HCT116 (cell line): ENCODE measurements around the gene MYBPH. TPM values are rescaled to one million over a fixed set of nuclear protein-coding genes. Genes with fewer than 3 reads are reported as not detected.

Experiments used
- ATAC-seq: fragments of 200-7000 bp; cut with Tn5 transposase; 2 replicates; pipeline ENCODE4 v1.9.1; 2020; ENCODE audit warnings: mild to moderate bottlenecking, moderate library complexity
- BruUV-seq: library from RNA; stranded (reverse); fragments of 400-500 nt; replicated peaks from 2 replicates; lab custom pipeline; 2021; lab: Mats Ljungman, UMichigan
- CTCF ChIA-PET: fragments of 300-600 bp; sonication (Branson Sonifier 250); formaldehyde crosslinking; loops from one replicate; lab custom pipeline; 2021; ENCODE audit warnings: antibody characterized with exemption; lab: Charles Lee
- POLR2A ChIA-PET: fragments of 300-600, 350-600 bp; sonication (Branson Sonifier 250); formaldehyde crosslinking; loops from one replicate; lab custom pipeline; 2021; ENCODE audit warnings: antibody characterized with exemption; lab: Charles Lee
- RAD21 ChIA-PET, 2 experiments: fragments of 300-600 bp; sonication (Branson Sonifier 250); formaldehyde crosslinking; loops; one replicate each; lab custom pipeline; 2023; ENCODE audit warnings: low total read pairs in 2 of 2; ENCODE audit not compliant: uncharacterized antibody in 2 of 2, unreplicated experiment in 2 of 2, low non-redundant PET in 1 of 2; lab: Charles Lee
- DNase-seq: peaks from one replicate; pipeline ENCODE4 v3.0.0-alpha.2; 2010; ENCODE audit warnings: low read depth, low spot score
- H2AFZ ChIP-seq: fragments of 200-600 bp; shearing (Covaris generic), sonication (generic); 2 replicates; pipeline ENCODE4 v1.6.1; 2017; ENCODE audit warnings: low read depth, mixed run types, mixed read lengths, antibody characterized with exemption, low read length; ENCODE audit not compliant: poor library complexity, severe bottlenecking
- H3K27ac ChIP-seq: 2 replicates; pipeline ENCODE4 v1.5.1; 2012; ENCODE audit warnings: low read depth, low read length
- H3K27me3 ChIP-seq: fragments of 200-600 bp; sonication (generic); 2 replicates; pipeline ENCODE4 v1.6.1; 2016; ENCODE audit warnings: mixed run types, low read length, mixed read lengths; ENCODE audit not compliant: insufficient read depth
- H3K36me3 ChIP-seq, 2 experiments: fragments of 200-500 bp in 1 of 2; fragments of 200-600 bp in 1 of 2; sonication (Bioruptor generic) in 1 of 2; sonication (generic) in 1 of 2; 2 replicates each; pipeline versions ENCODE4 v1.5.1 to v1.6.1; 2014 to 2016; ENCODE audit warnings: low read length in 2 of 2, inconsistent platforms in 1 of 2, mixed read lengths in 1 of 2, mixed run types in 1 of 2; ENCODE audit not compliant: insufficient read depth in 2 of 2, control insufficient read depth in 1 of 2
- H3K4me1 ChIP-seq, 2 experiments: fragments of 200-600 bp in 1 of 2; sonication (generic) in 1 of 2; 2 replicates each; pipeline versions ENCODE4 v1.5.1 to v1.6.1; 2012 to 2017; ENCODE audit warnings: low read length in 2 of 2, inconsistent platforms in 1 of 2, mild to moderate bottlenecking in 1 of 2, mixed read lengths in 1 of 2, mixed run types in 1 of 2, moderate library complexity in 1 of 2; ENCODE audit not compliant: insufficient read depth in 2 of 2, control insufficient read depth in 1 of 2
- H3K4me2 ChIP-seq: fragments of 200-600 bp; sonication (generic); 2 replicates; pipeline ENCODE4 v1.6.1; 2017; ENCODE audit warnings: mixed run types, low read length, mixed read lengths
- H3K4me3 ChIP-seq, 2 experiments: fragments of 200-600 bp in 1 of 2; sonication (generic) in 1 of 2; replicated peaks in 1 of 2; 2 replicates each; pipeline ENCODE4 v1.5.1; 2011 to 2016; ENCODE audit warnings: low read length in 2 of 2, control low read depth in 1 of 2, low read depth in 1 of 2, mild to moderate bottlenecking in 1 of 2, mixed read lengths in 1 of 2, mixed run types in 1 of 2
- H3K79me2 ChIP-seq: fragments of 200-600 bp; sonication (generic); 2 replicates; pipeline ENCODE4 v1.6.1; 2017; ENCODE audit warnings: mild to moderate bottlenecking, mixed run types, low read length, moderate library complexity, mixed read lengths; ENCODE audit not compliant: insufficient read depth
- H3K9ac ChIP-seq: fragments of 200-600 bp; sonication (generic); 2 replicates; pipeline ENCODE4 v1.6.1; 2016; ENCODE audit warnings: low read length, mixed read lengths
- H3K9me2 ChIP-seq: fragments of 200-600 bp; sonication (generic), shearing (Covaris generic); 2 replicates; pipeline ENCODE4 v1.6.1; 2017; ENCODE audit warnings: mixed run types, mild to moderate bottlenecking, moderate library complexity; ENCODE audit not compliant: insufficient read depth
- H3K9me3 ChIP-seq, 2 experiments: fragments of 200-500 bp in 1 of 2; fragments of 200-600 bp in 1 of 2; sonication (Bioruptor generic) in 1 of 2; sonication (generic) in 1 of 2; 2 replicates each; pipeline ENCODE4 v1.6.1; 2014 to 2017; ENCODE audit warnings: low read length in 2 of 2, mixed read lengths in 2 of 2, inconsistent platforms in 1 of 2, low read depth in 1 of 2, mild to moderate bottlenecking in 1 of 2, mixed run types in 1 of 2, moderate library complexity in 1 of 2; ENCODE audit not compliant: control insufficient read depth in 1 of 2, insufficient read depth in 1 of 2
- H4K20me1 ChIP-seq: fragments of 200-600 bp; sonication (generic), shearing (Covaris generic); 2 replicates; pipeline ENCODE4 v1.6.1; 2017; ENCODE audit warnings: mixed run types, mild to moderate bottlenecking, moderate library complexity; ENCODE audit not compliant: insufficient read depth
- CBX3 ChIP-seq: IDR thresholded peaks from 2 replicates; pipeline ENCODE4 v1.6.1; 2012; ENCODE audit warnings: low read depth
- CEBPB ChIP-seq: IDR thresholded peaks from 2 replicates; pipeline ENCODE4 v1.6.1; 2012; ENCODE audit warnings: low read depth
- EGR1 ChIP-seq: IDR thresholded peaks from 2 replicates; pipeline ENCODE4 v1.6.1; 2012; ENCODE audit warnings: low read depth
- ELF1 ChIP-seq: IDR thresholded peaks from 2 replicates; pipeline ENCODE4 v1.6.1; 2012; ENCODE audit warnings: low read depth, borderline replicate concordance
- EZH2 ChIP-seq: fragments of 200-600 bp; sonication (generic); IDR thresholded peaks from 2 replicates; pipeline ENCODE4 v1.6.1; 2017; ENCODE audit warnings: antibody characterized with exemption, mixed run types
- EZH2phosphoT487 ChIP-seq: fragments of 200-600 bp; IDR thresholded peaks from 2 replicates; pipeline ENCODE4 v1.6.1; 2018; ENCODE audit warnings: antibody characterized with exemption, borderline replicate concordance
- FOSL1 ChIP-seq: IDR thresholded peaks from 2 replicates; pipeline ENCODE4 v1.6.1; 2012; ENCODE audit warnings: low read depth
- POLR2AphosphoS5 ChIP-seq: IDR thresholded peaks from 2 replicates; pipeline ENCODE4 v1.6.1; 2011; ENCODE audit warnings: mild to moderate bottlenecking, low read depth, low read length, moderate library complexity
- RAD21 ChIP-seq: IDR thresholded peaks from 2 replicates; pipeline ENCODE4 v1.6.1; 2012; ENCODE audit warnings: low read depth, mild to moderate bottlenecking
- SIN3A ChIP-seq: IDR thresholded peaks from 2 replicates; pipeline ENCODE4 v1.6.1; 2012; ENCODE audit warnings: low read depth
- SP1 ChIP-seq: IDR thresholded peaks from 2 replicates; pipeline ENCODE4 v1.6.1; 2012; ENCODE audit warnings: low read depth
- SRF ChIP-seq: IDR thresholded peaks from 2 replicates; pipeline ENCODE4 v1.6.1; 2012; ENCODE audit warnings: low read depth
- TCF7L2 ChIP-seq: IDR thresholded peaks from 2 replicates; pipeline ENCODE4 v1.7.0; 2011; ENCODE audit warnings: borderline replicate concordance, inconsistent platforms; ENCODE audit not compliant: insufficient read depth, insufficient read length; ENCODE audit errors: extremely low read depth
- YY1 ChIP-seq: IDR thresholded peaks from 2 replicates; pipeline ENCODE4 v1.6.1; 2011; ENCODE audit warnings: low read length, low read depth, moderate library complexity, mild to moderate bottlenecking; ENCODE audit not compliant: insufficient replicate concordance; ENCODE audit errors: extremely low read depth
- ZFX ChIP-seq: fragments of 450-650 bp; IDR thresholded peaks from 2 replicates; pipeline ENCODE4 v1.6.1; 2017
- ZNF274 ChIP-seq: fragments of 200-500 bp; sonication (Bioruptor generic); IDR thresholded peaks from 2 replicates; pipeline ENCODE4 v1.6.1; 2014; ENCODE audit warnings: mild to moderate bottlenecking, low read depth, low read length, inconsistent platforms
- intact Hi-C: fragments of 100-400 bp; cut with micrococcal nuclease; formaldehyde crosslinking; loops from 2 replicates; pipeline ENCODE4 v1.10.0; 2022
- total RNA-seq: library from RNA; stranded (reverse); gene quantifications from one replicate; pipeline ENCODE4 v1.2.1, GENCODE V29; 2021; ENCODE audit not compliant: unreplicated experiment
- TF ChIP-seq, protein P1 (sequence below): IDR thresholded peaks from 2 replicates; pipeline ENCODE4 v1.6.1; 2012
- TF ChIP-seq, protein P2 (sequence below): IDR thresholded peaks from 2 replicates; pipeline ENCODE4 v1.6.1; 2011; ENCODE audit warnings: mild to moderate bottlenecking, low read length, moderate library complexity; ENCODE audit not compliant: insufficient replicate concordance; ENCODE audit errors: extremely low read depth
- TF ChIP-seq, protein P3 (sequence below), 3 experiments: fragments of 200-600 bp in 1 of 3; sonication (generic) in 1 of 3; IDR thresholded peaks in 2 of 3; conservative IDR thresholded peaks in 1 of 3; 2 replicates each; pipeline ENCODE4 v1.5.1; 2012 to 2017; ENCODE audit warnings: low read depth in 2 of 3, low read length in 2 of 3, antibody characterized with exemption in 1 of 3, borderline replicate concordance in 1 of 3, control low read depth in 1 of 3, mild to moderate bottlenecking in 1 of 3, mixed read lengths in 1 of 3, mixed run types in 1 of 3, moderate library complexity in 1 of 3; ENCODE audit not compliant: insufficient read depth in 1 of 3
- TF ChIP-seq, protein P4 (sequence below): IDR thresholded peaks from 2 replicates; pipeline ENCODE4 v1.6.1; 2012

MYBPH gene
- total RNA-seq, 1 experiment from 2014 or later: 0.22 TPM

DNA sequence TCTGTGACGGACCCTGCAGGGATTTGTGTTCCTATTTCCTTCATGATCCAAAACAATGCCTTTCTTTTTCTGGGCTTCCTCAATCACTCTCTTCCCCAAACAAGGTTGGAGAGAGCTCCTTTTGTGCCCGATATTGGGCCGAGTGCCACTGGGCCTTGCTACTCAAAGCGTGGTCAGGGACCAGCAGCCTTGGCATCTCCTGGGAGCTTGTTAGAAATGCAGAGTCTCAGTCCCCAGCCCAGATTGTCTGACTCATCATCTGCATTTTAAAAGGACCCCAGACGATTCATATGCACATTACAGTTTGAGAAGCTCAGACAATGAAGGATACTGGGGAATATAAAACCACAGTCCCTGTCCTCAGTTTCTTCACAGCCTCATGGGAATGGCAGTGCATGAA, 28.2 kb downstream of the MYBPH start:
- no peak overlapping the region for H3K4me3 ChIP-seq
- POLR2A ChIA-PET: no interaction called here
- intact Hi-C loops: no loop called here
- RAD21 ChIA-PET: no interaction called here
- BruUV-seq: no TSS peak
- H3K9me2 ChIP-seq: no peaks in the 10 kb centered on the region
- TF ChIP-seq SIN3A: no peak
- no peak for TF ChIP-seq POLR2AphosphoS5
- no peak for TF ChIP-seq CEBPB
- no peak for TF ChIP-seq TCF7L2
- no peak for TF ChIP-seq EZH2phosphoT487
- no peak for TF ChIP-seq EGR1
- TF ChIP-seq, protein P1, sequence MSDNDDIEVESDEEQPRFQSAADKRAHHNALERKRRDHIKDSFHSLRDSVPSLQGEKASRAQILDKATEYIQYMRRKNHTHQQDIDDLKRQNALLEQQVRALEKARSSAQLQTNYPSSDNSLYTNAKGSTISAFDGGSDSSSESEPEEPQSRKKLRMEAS: no peak
- no peak for TF ChIP-seq SRF
- TF ChIP-seq RAD21: no peak
- no peak for TF ChIP-seq FOSL1
- TF ChIP-seq, protein P2, sequence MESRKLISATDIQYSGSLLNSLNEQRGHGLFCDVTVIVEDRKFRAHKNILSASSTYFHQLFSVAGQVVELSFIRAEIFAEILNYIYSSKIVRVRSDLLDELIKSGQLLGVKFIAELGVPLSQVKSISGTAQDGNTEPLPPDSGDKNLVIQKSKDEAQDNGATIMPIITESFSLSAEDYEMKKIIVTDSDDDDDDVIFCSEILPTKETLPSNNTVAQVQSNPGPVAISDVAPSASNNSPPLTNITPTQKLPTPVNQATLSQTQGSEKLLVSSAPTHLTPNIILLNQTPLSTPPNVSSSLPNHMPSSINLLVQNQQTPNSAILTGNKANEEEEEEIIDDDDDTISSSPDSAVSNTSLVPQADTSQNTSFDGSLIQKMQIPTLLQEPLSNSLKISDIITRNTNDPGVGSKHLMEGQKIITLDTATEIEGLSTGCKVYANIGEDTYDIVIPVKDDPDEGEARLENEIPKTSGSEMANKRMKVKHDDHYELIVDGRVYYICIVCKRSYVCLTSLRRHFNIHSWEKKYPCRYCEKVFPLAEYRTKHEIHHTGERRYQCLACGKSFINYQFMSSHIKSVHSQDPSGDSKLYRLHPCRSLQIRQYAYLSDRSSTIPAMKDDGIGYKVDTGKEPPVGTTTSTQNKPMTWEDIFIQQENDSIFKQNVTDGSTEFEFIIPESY: no peak
- TF ChIP-seq, protein P3, sequence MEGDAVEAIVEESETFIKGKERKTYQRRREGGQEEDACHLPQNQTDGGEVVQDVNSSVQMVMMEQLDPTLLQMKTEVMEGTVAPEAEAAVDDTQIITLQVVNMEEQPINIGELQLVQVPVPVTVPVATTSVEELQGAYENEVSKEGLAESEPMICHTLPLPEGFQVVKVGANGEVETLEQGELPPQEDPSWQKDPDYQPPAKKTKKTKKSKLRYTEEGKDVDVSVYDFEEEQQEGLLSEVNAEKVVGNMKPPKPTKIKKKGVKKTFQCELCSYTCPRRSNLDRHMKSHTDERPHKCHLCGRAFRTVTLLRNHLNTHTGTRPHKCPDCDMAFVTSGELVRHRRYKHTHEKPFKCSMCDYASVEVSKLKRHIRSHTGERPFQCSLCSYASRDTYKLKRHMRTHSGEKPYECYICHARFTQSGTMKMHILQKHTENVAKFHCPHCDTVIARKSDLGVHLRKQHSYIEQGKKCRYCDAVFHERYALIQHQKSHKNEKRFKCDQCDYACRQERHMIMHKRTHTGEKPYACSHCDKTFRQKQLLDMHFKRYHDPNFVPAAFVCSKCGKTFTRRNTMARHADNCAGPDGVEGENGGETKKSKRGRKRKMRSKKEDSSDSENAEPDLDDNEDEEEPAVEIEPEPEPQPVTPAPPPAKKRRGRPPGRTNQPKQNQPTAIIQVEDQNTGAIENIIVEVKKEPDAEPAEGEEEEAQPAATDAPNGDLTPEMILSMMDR (IDR thresholded peaks at IDR 0.05 in 2 of 3, conservative IDR thresholded peaks at IDR 0.05 in 1 of 3; ENCODE audit: borderline replicate concordance in 1 of 3, insufficient read depth in 1 of 3, low read depth in 2 of 3, low read length in 2 of 3): no peak
- no peak for TF ChIP-seq EZH2
- TF ChIP-seq SP1: no peak
- no peak for TF ChIP-seq CBX3
- TF ChIP-seq ELF1: no peak
- no peak for TF ChIP-seq ZFX
- TF ChIP-seq YY1: no peak
- TF ChIP-seq, protein P4, sequence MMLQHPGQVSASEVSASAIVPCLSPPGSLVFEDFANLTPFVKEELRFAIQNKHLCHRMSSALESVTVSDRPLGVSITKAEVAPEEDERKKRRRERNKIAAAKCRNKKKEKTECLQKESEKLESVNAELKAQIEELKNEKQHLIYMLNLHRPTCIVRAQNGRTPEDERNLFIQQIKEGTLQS: no peak
- no peak for TF ChIP-seq ZNF274
- TF ChIP-seq, all 23 proteins: peak for 0
- no peaks in the 10 kb centered on the region for H3K79me2 ChIP-seq
- DNase-seq: no peak
- peaks cover 3 to 13% of the 10 kb centered on the region in 2 experiments; a peak in 3 of 4 replicates for H3K4me1 ChIP-seq
- ATAC-seq: no peak
- no peak overlapping the region for H2AFZ ChIP-seq
- no peak overlapping the region for H3K27ac ChIP-seq
- H4K20me1 ChIP-seq: no peaks in the 10 kb centered on the region
- CTCF ChIA-PET: interaction anchor here (0.7 to 2.9 kb wide), 6 partner anchors 14 to 30 kb away, joined by 3 to 20 read pairs (median 5); partner anchors contain the start of gene ADORA1
- no peak overlapping the region for H3K4me2 ChIP-seq
- no peaks in the 10 kb centered on the region for H3K27me3 ChIP-seq
- no peaks in the 10 kb centered on the region for H3K9me3 ChIP-seq
- no peaks in the 10 kb centered on the region for H3K36me3 ChIP-seq
- H3K9ac ChIP-seq: no peak overlapping the region
